Lower lobe of right lung (tissue), 2 donors: ENCODE measurements around the gene MAPK4. TPM values are rescaled to one million over a fixed set of nuclear protein-coding genes. Genes with fewer than 3 reads are reported as not detected.

Source experiments
- ATAC-seq, 2 donors: fragments of 200-7000 bp; cut with Tn5 transposase; one replicate each; pipeline ENCODE4 v1.9.1; 2020 to 2022; ENCODE audit warnings: mild to moderate bottlenecking in 2 of 2, moderate library complexity in 2 of 2
- DNase-seq: peaks from one replicate; pipeline ENCODE4 v3.0.0-alpha.2; 2020
- H3K27ac ChIP-seq: fragments of 200-600 bp; one replicate; pipeline ENCODE4 v1.8.0; 2022
- H3K27me3 ChIP-seq: fragments of 200-600 bp; one replicate; pipeline ENCODE4 v1.8.0; 2022; ENCODE audit warnings: low read depth
- H3K36me3 ChIP-seq: fragments of 200-600 bp; one replicate; pipeline ENCODE4 v1.8.0; 2022; ENCODE audit warnings: mild to moderate bottlenecking
- H3K4me1 ChIP-seq: fragments of 200-600 bp; one replicate; pipeline ENCODE4 v1.8.0; 2022
- H3K4me3 ChIP-seq: fragments of 200-600 bp; one replicate; pipeline ENCODE4 v1.8.0; 2022; ENCODE audit warnings: mild to moderate bottlenecking
- H3K9me3 ChIP-seq: fragments of 200-600 bp; one replicate; pipeline ENCODE4 v1.8.0; 2022
- intact Hi-C: fragments of 100-400 bp; cut with DNase I; formaldehyde crosslinking; loops from one replicate; pipeline ENCODE4 v1.11.0; 2022
- total RNA-seq: library from RNA; stranded (reverse); fragmentation: NEBNext Ultra II Directional; extraction: Animal tissue kit (Norgen Biotek cat#: 25700); gene quantifications from one replicate; pipeline ENCODE4 v1.2.1, GENCODE V29; 2021
- TF ChIP-seq, protein P1 (sequence below): fragments of 200-600 bp; IDR thresholded peaks from one replicate; pipeline ENCODE4 v1.8.0; 2022; ENCODE audit warnings: antibody characterized with exemption, mild to moderate bottlenecking
- donor health status: DM: no; HTN: yes; CAD: no; lungs with severe emphysema.

The MAPK4 gene
- total RNA-seq, 1 donor from 2014 or later, result 2.9 TPM

DNA sequence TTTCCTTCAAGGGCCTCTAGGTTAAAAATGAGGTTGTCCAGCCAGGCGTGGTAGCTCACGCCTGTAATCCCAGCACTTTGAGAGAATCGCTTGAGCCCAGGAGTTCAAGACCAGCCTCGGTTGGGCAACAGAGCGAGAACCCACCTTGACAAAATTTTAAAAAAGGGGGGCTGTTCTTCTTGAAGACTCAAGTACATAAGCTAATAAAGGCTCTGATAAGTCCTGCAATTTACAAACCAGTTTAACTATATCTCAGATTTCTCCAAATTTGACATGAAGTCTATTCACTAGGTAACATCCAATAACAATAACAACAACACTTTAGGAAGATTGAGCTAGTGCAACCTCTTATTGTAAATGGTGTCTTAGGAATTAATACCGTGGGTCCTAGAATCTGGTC is 129.7 kb downstream of the MAPK4 start:
- Histone ChIP-seq H3K27me3 (no peaks in the 10 kb centered on the region), H3K4me3 (no peak overlapping the region), H3K36me3 (no peaks in the 10 kb centered on the region), H3K9me3 (no peaks in the 10 kb centered on the region), H3K27ac (no peak overlapping the region), H3K4me1 (no peaks in the 10 kb centered on the region)
- intact Hi-C loops, result no loop called here
- TF ChIP-seq, protein P1, sequence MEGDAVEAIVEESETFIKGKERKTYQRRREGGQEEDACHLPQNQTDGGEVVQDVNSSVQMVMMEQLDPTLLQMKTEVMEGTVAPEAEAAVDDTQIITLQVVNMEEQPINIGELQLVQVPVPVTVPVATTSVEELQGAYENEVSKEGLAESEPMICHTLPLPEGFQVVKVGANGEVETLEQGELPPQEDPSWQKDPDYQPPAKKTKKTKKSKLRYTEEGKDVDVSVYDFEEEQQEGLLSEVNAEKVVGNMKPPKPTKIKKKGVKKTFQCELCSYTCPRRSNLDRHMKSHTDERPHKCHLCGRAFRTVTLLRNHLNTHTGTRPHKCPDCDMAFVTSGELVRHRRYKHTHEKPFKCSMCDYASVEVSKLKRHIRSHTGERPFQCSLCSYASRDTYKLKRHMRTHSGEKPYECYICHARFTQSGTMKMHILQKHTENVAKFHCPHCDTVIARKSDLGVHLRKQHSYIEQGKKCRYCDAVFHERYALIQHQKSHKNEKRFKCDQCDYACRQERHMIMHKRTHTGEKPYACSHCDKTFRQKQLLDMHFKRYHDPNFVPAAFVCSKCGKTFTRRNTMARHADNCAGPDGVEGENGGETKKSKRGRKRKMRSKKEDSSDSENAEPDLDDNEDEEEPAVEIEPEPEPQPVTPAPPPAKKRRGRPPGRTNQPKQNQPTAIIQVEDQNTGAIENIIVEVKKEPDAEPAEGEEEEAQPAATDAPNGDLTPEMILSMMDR, result no peak
- no peak for DNase-seq
- ATAC-seq, result no peak

DNA sequence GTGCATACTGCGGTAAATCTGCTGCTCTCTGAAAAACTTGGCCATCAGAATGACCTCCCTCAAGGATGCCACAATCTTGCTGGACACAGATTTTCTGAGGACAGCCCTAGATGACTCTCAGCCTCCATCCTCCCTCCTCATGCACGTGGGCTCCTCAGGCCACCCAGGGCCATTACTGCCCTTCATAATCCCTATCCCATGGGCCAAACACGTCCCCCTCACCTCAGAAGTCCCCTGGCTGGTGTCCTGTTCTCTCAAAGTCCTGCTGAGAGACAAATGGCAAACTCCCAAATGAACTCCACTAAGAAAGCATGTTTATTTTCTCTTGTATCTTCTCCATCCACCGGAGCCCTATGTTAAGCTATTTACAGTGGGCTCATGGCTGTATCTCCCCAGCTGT is 134.3 kb downstream of the MAPK4 start:
- H3K4me3 ChIP-seq, result no peak overlapping the region
- no peaks in the 10 kb centered on the region for H3K27me3 ChIP-seq
- DNase-seq (no peak), ATAC-seq (no peak)
- no peaks in the 10 kb centered on the region for H3K36me3 ChIP-seq
- H3K9me3 ChIP-seq, result no peaks in the 10 kb centered on the region
- TF ChIP-seq, protein P1, result no peak
- no peak overlapping the region for H3K27ac ChIP-seq
- no peaks in the 10 kb centered on the region for H3K4me1 ChIP-seq
- intact Hi-C loops, result no loop called here

DNA sequence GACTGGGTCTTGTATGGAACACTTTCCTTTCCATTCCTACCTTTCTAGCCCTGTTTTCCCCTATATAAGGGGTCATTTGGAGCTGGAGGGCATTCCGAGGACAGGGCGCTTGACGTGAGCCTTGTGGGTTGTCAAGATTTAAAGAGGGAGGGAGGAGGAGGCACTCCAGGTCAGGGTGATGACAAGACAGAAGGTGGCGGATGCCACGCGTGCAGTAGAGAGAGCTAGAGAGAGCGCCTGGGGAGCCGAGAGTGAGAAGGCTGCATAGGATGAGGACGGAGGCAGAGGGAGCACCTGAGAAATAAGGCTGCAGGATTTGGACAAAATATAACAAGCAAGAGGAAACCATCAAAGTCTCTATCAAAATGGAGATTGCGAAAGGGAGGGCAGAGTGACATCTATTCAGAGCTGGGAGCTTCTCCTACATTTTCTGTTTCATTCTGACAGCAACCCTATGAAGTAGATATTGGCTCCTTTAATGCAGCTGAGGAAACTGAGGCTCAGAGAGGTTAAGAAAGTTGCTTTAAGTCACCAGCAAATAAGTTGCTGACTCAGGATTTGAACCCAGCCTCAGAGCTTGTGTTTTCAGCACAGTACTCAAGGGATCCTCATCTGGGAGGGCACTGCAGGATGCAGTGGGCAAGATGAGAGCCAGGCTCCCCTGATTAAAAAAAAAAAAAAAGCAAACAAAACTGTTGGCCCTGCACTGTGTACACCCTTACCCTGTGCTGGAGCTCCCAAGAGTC is 135.7 kb downstream of the MAPK4 start:
- Histone ChIP-seq H3K27ac (no peak overlapping the region), H3K9me3 (no peaks in the 10 kb centered on the region), H3K4me3 (no peak overlapping the region), H3K36me3 (no peaks in the 10 kb centered on the region), H3K27me3 (no peaks in the 10 kb centered on the region), H3K4me1 (no peaks in the 10 kb centered on the region)
- DNase-seq (no peak), ATAC-seq (no peak)
- intact Hi-C loops, result no loop called here
- TF ChIP-seq, protein P1, result no peak

DNA sequence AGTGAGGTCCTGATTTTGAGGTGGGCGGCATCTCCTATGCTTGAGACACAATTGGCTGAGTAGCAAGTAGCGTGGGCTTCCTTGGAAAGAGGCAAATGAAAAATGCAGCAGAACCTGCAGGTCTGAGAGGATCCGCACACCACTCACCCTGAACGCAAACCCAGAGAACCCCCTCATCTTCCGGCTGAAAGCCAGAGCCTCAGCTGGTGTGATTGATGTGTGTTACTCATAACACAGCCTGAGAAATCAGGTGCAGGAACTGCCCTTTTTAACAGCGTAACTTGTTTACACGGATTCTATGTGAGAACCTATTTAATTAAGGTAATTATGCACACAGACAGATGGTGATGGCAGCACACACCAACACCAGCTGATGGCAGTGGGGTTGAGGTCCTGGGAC is 136.5 kb downstream of the MAPK4 start:
- Histone ChIP-seq H3K9me3 (no peaks in the 10 kb centered on the region), H3K27ac (no peak overlapping the region), H3K36me3 (no peaks in the 10 kb centered on the region), H3K4me3 (no peak overlapping the region), H3K27me3 (no peaks in the 10 kb centered on the region), H3K4me1 (no peaks in the 10 kb centered on the region)
- TF ChIP-seq, protein P1, result no peak
- intact Hi-C loops, result no loop called here
- DNase-seq, result no peak
- ATAC-seq, result no peak

DNA sequence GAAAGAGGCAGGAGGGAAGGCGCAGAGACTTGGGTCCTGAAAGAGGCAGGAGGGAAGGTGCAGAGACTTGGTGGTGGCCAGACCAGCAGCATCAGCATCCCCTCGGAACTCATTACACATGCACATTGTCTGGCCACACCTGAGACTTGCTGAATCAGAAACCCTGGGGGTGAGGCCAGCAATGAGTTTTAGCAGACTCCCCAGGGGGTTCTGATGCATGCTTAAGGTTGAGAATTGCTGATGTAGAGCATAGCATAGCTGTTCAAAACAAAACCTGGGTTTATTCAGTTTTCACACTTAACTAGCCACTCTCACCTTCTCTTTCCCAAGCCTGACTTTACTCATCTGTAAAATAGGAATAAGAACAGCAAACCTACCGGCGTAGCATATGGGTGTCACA is 137.0 kb downstream of the MAPK4 start:
- ATAC-seq (no peak), DNase-seq (no peak)
- Histone ChIP-seq H3K27me3 (no peaks in the 10 kb centered on the region), H3K36me3 (no peaks in the 10 kb centered on the region), H3K27ac (no peak overlapping the region), H3K9me3 (no peaks in the 10 kb centered on the region), H3K4me3 (no peak overlapping the region), H3K4me1 (no peaks in the 10 kb centered on the region)
- TF ChIP-seq, protein P1, result no peak
- intact Hi-C loops, result no loop called here
